Fibroblast of the conjunctiva (primary cell): ENCODE results near the gene CDK16.
A peak's percentile ranks its signal among the peaks of the same experiment; 100 is the strongest.

Experiments
- DNase-seq: peaks from one replicate; pipeline ENCODE4 v3.0.0-alpha.2; 2010; ENCODE audit warnings: low read depth

The CDK16 gene

GRCh38 chrX:47218280-47218919 is at the start of gene CDK16:
TSS of gene CDK16 (plus strand) at chrX:47218681. CDS start at chrX:47223558, 4,877 bp downstream.
- DNase-seq: peak; percentile 74

- DNase-seq: no peak
These were observed 49.2 kb upstream of the CDK16 start for GRCh38 chrX:47169273-47169672.

GRCh38 chrX:47169726-47170515 is 48.6 kb upstream of the CDK16 start:
- no peak for DNase-seq

GRCh38 chrX:47170861-47171692 is 47.4 kb upstream of the CDK16 start:
- DNase-seq: no peak

GRCh38 chrX:47171996-47172395 is 46.5 kb upstream of the CDK16 start:
- no peak for DNase-seq

GRCh38 chrX:47172549-47172948 is 45.9 kb upstream of the CDK16 start:
- DNase-seq: no peak

- no peak for DNase-seq
These were observed 45.3 kb upstream of the CDK16 start for GRCh38 chrX:47172971-47173792.

- no peak for DNase-seq
These were observed 44.1 kb upstream of the CDK16 start for GRCh38 chrX:47174376-47174775.

GRCh38 chrX:47174846-47175587 is 43.5 kb upstream of the CDK16 start:
- no peak for DNase-seq

GRCh38 chrX:47175588-47175980 is 42.9 kb upstream of the CDK16 start:
- DNase-seq: no peak

GRCh38 chrX:47176101-47176740 is 42.3 kb upstream of the CDK16 start:
- DNase-seq: no peak

GRCh38 chrX:47177079-47177478 is 41.4 kb upstream of the CDK16 start:
- DNase-seq: no peak

- no peak for DNase-seq
These were observed 40.1 kb upstream of the CDK16 start for GRCh38 chrX:47178337-47178736.

- no peak for DNase-seq
These were observed 39.1 kb upstream of the CDK16 start for GRCh38 chrX:47179221-47179927.

GRCh38 chrX:47179928-47180255 is 38.6 kb upstream of the CDK16 start:
- no peak for DNase-seq

- no peak for DNase-seq
These were observed 38.1 kb upstream of the CDK16 start for GRCh38 chrX:47180346-47180745.

- DNase-seq: no peak
These were observed 37.2 kb upstream of the CDK16 start for GRCh38 chrX:47181301-47181700.

- no peak for DNase-seq
These were observed 36.3 kb upstream of the CDK16 start for GRCh38 chrX:47182106-47182700.

- DNase-seq: no peak
These were observed 34.0 kb upstream of the CDK16 start for GRCh38 chrX:47184486-47184885.

GRCh38 chrX:47185241-47185640 is 33.2 kb upstream of the CDK16 start:
- DNase-seq: no peak
